Measurements from ENCODE around the gene ZNF557.
A peak's percentile ranks its signal among the peaks of the same experiment; 100 is the strongest.

Gene ZNF557

DNA sequence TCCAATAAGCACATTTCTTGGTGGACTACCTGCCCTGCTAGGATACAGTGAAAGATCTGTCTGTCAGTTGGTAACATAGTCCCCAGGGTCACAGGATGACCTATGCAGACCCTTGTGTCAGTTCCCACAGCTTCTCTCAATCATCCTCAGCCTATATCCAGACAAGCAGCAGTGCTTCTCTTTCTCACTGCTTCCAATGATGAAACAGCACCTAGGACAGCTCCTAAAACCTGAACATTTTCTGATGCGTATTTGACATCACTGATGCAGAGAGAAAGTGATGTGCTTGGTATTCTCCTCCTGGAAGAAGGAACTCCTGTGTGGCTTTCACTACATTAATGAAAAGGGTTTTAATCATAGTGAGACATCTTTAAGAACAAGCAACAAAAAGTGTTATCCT, 43.7 kb downstream of the ZNF557 start:
- H2BK15ac ChIP-seq (ENCODE audit: low read depth, poor library complexity, severe bottlenecking) = no peak overlapping the region
- no peak overlapping the region for H4K8ac ChIP-seq (ENCODE audit: low read length)
- H2BK12ac ChIP-seq (ENCODE audit: low read length in 2 of 2) = no peak overlapping the region
- no peak overlapping the region for H3K9ac ChIP-seq (ENCODE audit: low read length)
- no peak overlapping the region for H4K91ac ChIP-seq (ENCODE audit: low read length)
- no peak for DNase-seq
- H3K18ac ChIP-seq (ENCODE audit: low read depth in 1 of 2, low read length in 2 of 2) = no peak overlapping the region
- H2AK5ac ChIP-seq (ENCODE audit: low read length, severe bottlenecking) = no peak overlapping the region
- no peaks in the 10 kb centered on the region for H3K79me1 ChIP-seq (replicated peaks; ENCODE audit: low read length, poor library complexity, severe bottlenecking)
- no peak overlapping the region for H3K4me2 ChIP-seq (ENCODE audit: low read length, poor library complexity, severe bottlenecking)
- no peak overlapping the region for H2BK120ac ChIP-seq (ENCODE audit: low read depth, low read length)
- peaks cover 6 to 14% of the 10 kb centered on the region in 2 experiments for H3K36me3 ChIP-seq (ENCODE audit: control insufficient read depth in 1 of 2, insufficient read depth in 2 of 2, low read depth in 1 of 2, low read length in 2 of 2)
- H3K4me3 ChIP-seq (ENCODE audit: insufficient read depth in 1 of 2, low read depth in 1 of 2, low read length in 2 of 2) = no peak overlapping the region
- no peak overlapping the region for H3K23ac ChIP-seq (ENCODE audit: low read length in 2 of 2)
- H3K4ac ChIP-seq (ENCODE audit: low read depth in 1 of 2, low read length in 2 of 2) = no peak overlapping the region
- H3K9me3 ChIP-seq (ENCODE audit: control insufficient read depth, low read length) = peaks cover 4% of the 10 kb centered on the region
- no peak overlapping the region for H2AFZ ChIP-seq (ENCODE audit: low read depth, low read length)
- WGBS = 67% methylated on average over 1 of the region's 1 CpG
- no peak overlapping the region for H3K27ac ChIP-seq (ENCODE audit: low read length, poor library complexity, severe bottlenecking)
- no peak overlapping the region for H3K14ac ChIP-seq (ENCODE audit: low read length in 2 of 2)
- H3K27me3 ChIP-seq (ENCODE audit: control insufficient read depth in 1 of 2, insufficient read depth in 1 of 2, low read length in 2 of 2) = no peaks in the 10 kb centered on the region
- no peak overlapping the region for H2BK5ac ChIP-seq (ENCODE audit: low read depth, low read length, poor library complexity, severe bottlenecking)
- no peaks in the 10 kb centered on the region for H3K4me1 ChIP-seq (ENCODE audit: control insufficient read depth, insufficient read depth, low read depth, low read length)

- Histone ChIP-seq H3K4ac (ENCODE audit: low read depth in 1 of 2, low read length in 2 of 2) (no peak overlapping the region), H3K9me3 (ENCODE audit: control insufficient read depth, low read length) (no peaks in the 10 kb centered on the region), H4K91ac (ENCODE audit: low read length) (no peak overlapping the region), H3K4me1 (ENCODE audit: control insufficient read depth, insufficient read depth, low read depth, low read length) (peaks cover 2% of the 10 kb centered on the region), H3K27ac (ENCODE audit: low read length, poor library complexity, severe bottlenecking) (no peak overlapping the region), H2BK15ac (ENCODE audit: low read depth, poor library complexity, severe bottlenecking) (no peak overlapping the region), H2AFZ (ENCODE audit: low read depth, low read length) (no peak overlapping the region), H2AK5ac (ENCODE audit: low read length, severe bottlenecking) (no peak overlapping the region), H3K18ac (ENCODE audit: low read depth in 1 of 2, low read length in 2 of 2) (no peak overlapping the region), H3K23ac (ENCODE audit: low read length in 2 of 2) (no peak overlapping the region), H3K9ac (ENCODE audit: low read length) (no peak overlapping the region), H3K79me1 (replicated peaks; ENCODE audit: low read length, poor library complexity, severe bottlenecking) (no peaks in the 10 kb centered on the region), H3K27me3 (ENCODE audit: control insufficient read depth in 1 of 2, insufficient read depth in 1 of 2, low read length in 2 of 2) (no peaks in the 10 kb centered on the region), H3K4me3 (ENCODE audit: insufficient read depth in 1 of 2, low read depth in 1 of 2, low read length in 2 of 2) (no peak overlapping the region), H2BK12ac (ENCODE audit: low read length in 2 of 2) (no peak overlapping the region), H2BK5ac (ENCODE audit: low read depth, low read length, poor library complexity, severe bottlenecking) (no peak overlapping the region), H3K14ac (ENCODE audit: low read length in 2 of 2) (no peak overlapping the region), H3K36me3 (ENCODE audit: control insufficient read depth in 1 of 2, insufficient read depth in 2 of 2, low read depth in 1 of 2, low read length in 2 of 2) (peaks cover 9 to 34% of the 10 kb centered on the region in 2 experiments), H3K4me2 (ENCODE audit: low read length, poor library complexity, severe bottlenecking) (no peak overlapping the region), H2BK120ac (ENCODE audit: low read depth, low read length) (no peak overlapping the region), H4K8ac (ENCODE audit: low read length) (no peak overlapping the region)
- no peak for DNase-seq
- WGBS = 91% methylated on average over 4 of the region's 6 CpGs
Measured at GRCh38 chr19:7115721-7116120, 46.2 kb downstream of the ZNF557 start.

DNA sequence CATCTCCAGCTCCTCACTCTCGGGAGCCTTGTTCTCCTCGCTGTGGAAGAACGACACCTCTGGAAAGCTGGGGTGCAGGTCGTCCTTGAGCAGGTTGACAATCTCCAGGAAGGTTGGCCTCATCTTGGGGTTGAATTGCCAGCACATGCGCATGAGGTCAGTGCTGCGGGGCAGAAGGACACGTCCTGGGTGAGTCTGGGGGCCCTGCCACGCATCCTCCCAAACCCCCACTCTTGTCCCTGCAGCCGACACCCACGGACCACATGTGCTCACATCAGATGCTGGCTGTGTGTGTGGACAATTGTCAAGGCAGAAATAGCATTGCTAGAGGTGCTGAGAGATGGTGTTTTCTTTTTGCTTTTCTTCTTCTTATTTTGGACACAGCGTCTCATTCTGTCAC, 47.7 kb downstream of the ZNF557 start:
- no peak overlapping the region for H3K27ac ChIP-seq (ENCODE audit: low read length, poor library complexity, severe bottlenecking)

DNA sequence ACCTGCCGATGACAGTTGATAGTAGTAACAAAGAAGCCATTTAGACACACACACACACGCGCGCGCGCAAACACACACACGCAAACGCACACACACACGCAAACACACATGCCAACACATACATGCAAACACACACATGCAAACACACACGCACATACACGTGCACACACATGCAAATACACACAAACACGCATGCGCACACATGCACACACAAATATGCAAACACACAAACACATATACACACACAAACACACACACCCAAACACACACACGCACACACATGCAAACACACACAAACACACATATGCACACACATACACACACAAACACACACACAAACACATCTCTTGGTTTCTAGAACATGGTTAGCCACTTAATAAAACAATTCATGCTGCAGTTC, 50.1 kb downstream of the ZNF557 start:
- H2BK5ac ChIP-seq (ENCODE audit: low read depth, low read length, poor library complexity, severe bottlenecking) = no peak overlapping the region
- H3K9ac ChIP-seq (ENCODE audit: low read length) = no peak overlapping the region
- no peak overlapping the region for H3K4ac ChIP-seq (ENCODE audit: low read depth in 1 of 2, low read length in 2 of 2)
- H2BK120ac ChIP-seq (ENCODE audit: low read depth, low read length) = no peak overlapping the region
- H2AK5ac ChIP-seq (ENCODE audit: low read length, severe bottlenecking) = no peak overlapping the region
- peaks cover 18 to 46% of the 10 kb centered on the region in 2 experiments for H3K36me3 ChIP-seq (ENCODE audit: control insufficient read depth in 1 of 2, insufficient read depth in 2 of 2, low read depth in 1 of 2, low read length in 2 of 2)
- no peak overlapping the region for H3K18ac ChIP-seq (ENCODE audit: low read depth in 1 of 2, low read length in 2 of 2)
- no peak overlapping the region for H3K4me3 ChIP-seq (ENCODE audit: insufficient read depth in 1 of 2, low read depth in 1 of 2, low read length in 2 of 2)
- H3K27me3 ChIP-seq (ENCODE audit: control insufficient read depth in 1 of 2, insufficient read depth in 1 of 2, low read length in 2 of 2) = no peaks in the 10 kb centered on the region
- H2AFZ ChIP-seq (ENCODE audit: low read depth, low read length) = no peak overlapping the region
- peak overlapping the region; percentile 19 for H4K91ac ChIP-seq (ENCODE audit: low read length)
- H3K4me1 ChIP-seq (ENCODE audit: control insufficient read depth, insufficient read depth, low read depth, low read length) = peaks cover 2% of the 10 kb centered on the region
- no peak for DNase-seq
- H2BK12ac ChIP-seq (ENCODE audit: low read length in 2 of 2) = no peak overlapping the region
- H4K8ac ChIP-seq (ENCODE audit: low read length) = no peak overlapping the region
- no peak overlapping the region for H3K23ac ChIP-seq (ENCODE audit: low read length in 2 of 2)
- no peaks in the 10 kb centered on the region for H3K79me1 ChIP-seq (replicated peaks; ENCODE audit: low read length, poor library complexity, severe bottlenecking)
- no peak overlapping the region for H3K27ac ChIP-seq (ENCODE audit: low read length, poor library complexity, severe bottlenecking)
- no peak overlapping the region for H2BK15ac ChIP-seq (ENCODE audit: low read depth, poor library complexity, severe bottlenecking)
- H3K14ac ChIP-seq (ENCODE audit: low read length in 2 of 2) = no peak overlapping the region
- no peaks in the 10 kb centered on the region for H3K9me3 ChIP-seq (ENCODE audit: control insufficient read depth, low read length)
- no peak overlapping the region for H3K4me2 ChIP-seq (ENCODE audit: low read length, poor library complexity, severe bottlenecking)
- WGBS = 95% methylated on average over 14 of the region's 14 CpGs

More for the DNA sequence above, 47.7 kb downstream of the ZNF557 start:
- Histone ChIP-seq H3K4me3 (ENCODE audit: insufficient read depth in 1 of 2, low read depth in 1 of 2, low read length in 2 of 2) (no peak overlapping the region), H3K27me3 (ENCODE audit: control insufficient read depth in 1 of 2, insufficient read depth in 1 of 2, low read length in 2 of 2) (no peaks in the 10 kb centered on the region), H4K8ac (ENCODE audit: low read length) (no peak overlapping the region), H3K9me3 (ENCODE audit: control insufficient read depth, low read length) (no peaks in the 10 kb centered on the region), H3K18ac (ENCODE audit: low read depth in 1 of 2, low read length in 2 of 2) (no peak overlapping the region), H3K9ac (ENCODE audit: low read length) (no peak overlapping the region), H3K14ac (ENCODE audit: low read length in 2 of 2) (no peak overlapping the region), H3K4me2 (ENCODE audit: low read length, poor library complexity, severe bottlenecking) (no peak overlapping the region), H2BK15ac (ENCODE audit: low read depth, poor library complexity, severe bottlenecking) (no peak overlapping the region), H2BK12ac (ENCODE audit: low read length in 2 of 2) (no peak overlapping the region), H3K36me3 (ENCODE audit: control insufficient read depth in 1 of 2, insufficient read depth in 2 of 2, low read depth in 1 of 2, low read length in 2 of 2) (peaks cover 13 to 39% of the 10 kb centered on the region in 2 experiments), H2BK5ac (ENCODE audit: low read depth, low read length, poor library complexity, severe bottlenecking) (no peak overlapping the region), H2AFZ (ENCODE audit: low read depth, low read length) (no peak overlapping the region), H3K4me1 (ENCODE audit: control insufficient read depth, insufficient read depth, low read depth, low read length) (peaks cover 2% of the 10 kb centered on the region), H3K23ac (ENCODE audit: low read length in 2 of 2) (no peak overlapping the region), H3K79me1 (replicated peaks; ENCODE audit: low read length, poor library complexity, severe bottlenecking) (no peaks in the 10 kb centered on the region), H2AK5ac (ENCODE audit: low read length, severe bottlenecking) (no peak overlapping the region), H4K91ac (ENCODE audit: low read length) (no peak overlapping the region), H2BK120ac (ENCODE audit: low read depth, low read length) (no peak overlapping the region), H3K4ac (ENCODE audit: low read depth in 1 of 2, low read length in 2 of 2) (no peak overlapping the region)
- no peak for DNase-seq
- 92% methylated on average over 8 of the region's 11 CpGs for WGBS

All from mesenchymal stem cell (in vitro differentiated cells and primary cell).